HG03060 (cell line): ENCODE data around the gene THOC1.
"Not testable (repeated sequence)": the region's sequence is repeated elsewhere in the genome, so short reads cannot be mapped to it uniquely, and the experiment has no call there.

Experiments
- ATAC-seq: cut with Tn5 transposase; IDR thresholded peaks from one replicate; pipeline ENCODE4 v1.9.1; 2021; ENCODE audit warnings: low read depth, moderate number of reproducible peaks; ENCODE audit not compliant: unreplicated experiment

The THOC1 gene

GRCh38 chr18:267688-268552, at the start of gene THOC1:
Gene THOC1, minus strand, starts transcription at chr18:268047. Its CDS starts 28 bp downstream, at chr18:268019.
- peak; percentile 82 for ATAC-seq

GRCh38 chr18:317618-318017, 49.8 kb upstream of the THOC1 start:
- ATAC-seq = no peak

GRCh38 chr18:316393-316792, 48.5 kb upstream of the THOC1 start:
- ATAC-seq = no peak

GRCh38 chr18:313931-314330, 46.1 kb upstream of the THOC1 start:
- ATAC-seq = no peak

GRCh38 chr18:312415-312814, 44.6 kb upstream of the THOC1 start:
- no peak for ATAC-seq

- no peak for ATAC-seq
These were observed 42.2 kb upstream of the THOC1 start for GRCh38 chr18:310042-310441.

- not testable (repeated sequence) for ATAC-seq
These were observed 40.2 kb upstream of the THOC1 start for GRCh38 chr18:308086-308485.

- ATAC-seq = no peak
These were observed 38.9 kb upstream of the THOC1 start for GRCh38 chr18:306608-307255.

GRCh38 chr18:305003-305501, 37.2 kb upstream of the THOC1 start:
- ATAC-seq = no peak

- no peak for ATAC-seq
These were observed 35.8 kb upstream of the THOC1 start for GRCh38 chr18:303607-304006.

- no peak for ATAC-seq
These were observed 35.2 kb upstream of the THOC1 start for GRCh38 chr18:303011-303410.

- ATAC-seq = no peak
These were observed 34.2 kb upstream of the THOC1 start for GRCh38 chr18:302097-302496.

- no peak for ATAC-seq
These were observed 30.1 kb upstream of the THOC1 start for GRCh38 chr18:297936-298335.

GRCh38 chr18:295756-296490, 28.1 kb upstream of the THOC1 start:
- no peak for ATAC-seq

- no peak for ATAC-seq
These were observed 26.7 kb upstream of the THOC1 start for GRCh38 chr18:294566-294965.

GRCh38 chr18:293536-293935, 25.7 kb upstream of the THOC1 start:
- no peak for ATAC-seq

GRCh38 chr18:292271-292670, 24.4 kb upstream of the THOC1 start:
- ATAC-seq = no peak

- not testable (repeated sequence) for ATAC-seq
These were observed 22.1 kb upstream of the THOC1 start for GRCh38 chr18:289970-290369.

- no peak for ATAC-seq
These were observed 21.2 kb upstream of the THOC1 start for GRCh38 chr18:289026-289425.

- no peak for ATAC-seq
These were observed 18.9 kb upstream of the THOC1 start for GRCh38 chr18:286515-287310.
